Nucleus accumbens (tissue), 56 donors: ENCODE data around the gene ARHGEF9.
A peak's percentile ranks its signal among the peaks of the same experiment; 100 is the strongest.

Experiments used
- DNase-seq, 56 donors: peaks; one replicate each; lab custom pipeline; 2025; lab: John Stamatoyannopoulos, UW

The ARHGEF9 gene

DNA sequence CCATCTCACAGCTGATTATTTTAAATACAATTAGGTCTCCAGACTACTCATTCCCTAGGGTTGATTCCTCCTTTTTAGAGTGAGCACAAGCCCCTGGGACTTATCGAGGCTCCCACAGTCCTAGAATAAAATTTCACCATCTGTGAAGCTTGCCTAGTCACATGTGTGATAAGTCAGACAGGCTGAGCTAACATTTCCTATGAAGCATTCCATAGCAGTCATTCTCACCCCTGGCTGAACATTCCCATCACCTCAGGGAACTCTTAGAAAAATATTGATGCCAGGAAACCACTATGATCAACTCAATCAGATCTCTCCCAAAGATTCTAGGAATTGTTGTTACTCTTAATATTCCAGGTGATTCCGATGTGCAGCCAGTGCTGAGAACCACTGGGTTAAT is 37.7 kb downstream of the ARHGEF9 start:
- DNase-seq, result no peak

DNA sequence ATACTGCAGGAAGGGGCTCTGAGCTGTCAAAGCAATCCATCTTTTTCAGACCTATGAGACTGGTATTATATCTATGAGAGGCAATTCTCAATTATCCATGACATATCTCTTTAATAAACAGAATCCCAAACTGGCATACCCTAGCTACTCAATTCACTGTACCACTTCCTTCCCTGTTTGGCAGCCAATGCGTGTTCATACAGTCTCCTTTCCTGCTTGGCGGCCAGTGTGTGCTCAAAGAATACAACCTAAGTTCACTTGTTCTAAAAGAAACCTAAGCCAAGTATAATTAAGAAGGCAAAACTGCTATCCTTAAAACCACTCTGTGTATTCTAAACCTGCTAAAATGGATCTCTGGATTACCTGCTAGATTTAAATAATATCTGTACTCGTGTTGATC is 38.3 kb downstream of the ARHGEF9 start:
- no peak for DNase-seq

- no peak for DNase-seq
Observed at GRCh38 chrX:63746278-63746677, 38.7 kb downstream of the ARHGEF9 start.

- DNase-seq, result peak in 12 of 56 donors; percentile 1 to 23 (median 11)
Observed at GRCh38 chrX:63744850-63745394, 40.1 kb downstream of the ARHGEF9 start.

DNA sequence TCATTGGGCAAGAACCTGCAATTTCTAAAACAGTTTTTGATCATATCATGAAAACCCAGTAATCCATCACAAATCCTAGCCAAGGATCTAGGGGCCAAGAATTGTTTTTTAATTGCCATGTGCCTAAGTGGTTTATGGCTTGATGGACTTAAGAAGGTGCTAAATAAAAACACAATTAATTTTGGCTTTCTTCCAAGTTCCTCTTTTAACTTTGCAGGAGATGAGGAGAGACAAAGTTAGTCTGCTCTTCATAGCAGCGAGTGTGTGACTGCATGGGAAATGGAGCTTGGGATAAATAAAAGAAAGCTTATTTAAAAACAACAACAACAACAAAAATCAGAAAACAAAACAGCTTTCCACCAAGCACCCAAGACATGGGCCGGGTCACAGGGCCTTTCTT is 41.4 kb downstream of the ARHGEF9 start:
- no peak for DNase-seq

DNA sequence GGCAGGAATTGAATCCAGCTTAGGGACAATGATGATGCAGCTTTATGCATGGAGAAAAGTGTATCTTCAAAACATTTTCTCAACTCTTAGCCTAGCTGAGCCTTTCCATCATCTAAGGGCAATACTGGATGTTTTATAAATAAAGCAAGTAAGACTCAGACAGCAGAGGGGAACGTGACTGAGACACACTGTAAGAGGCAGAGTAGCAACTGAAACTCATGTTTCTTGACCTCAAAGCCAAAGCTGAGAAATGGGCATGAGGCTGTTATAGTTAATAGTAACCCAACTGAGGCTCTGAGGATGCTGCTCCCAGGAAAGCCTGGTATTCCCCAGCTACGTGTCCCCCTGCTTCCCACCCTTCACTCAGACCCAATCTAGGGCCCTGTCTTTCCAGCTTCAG is 44.6 kb downstream of the ARHGEF9 start:
- DNase-seq, result no peak

- DNase-seq, result no peak
Observed at GRCh38 chrX:63739885-63740284, 45.1 kb downstream of the ARHGEF9 start.

DNA sequence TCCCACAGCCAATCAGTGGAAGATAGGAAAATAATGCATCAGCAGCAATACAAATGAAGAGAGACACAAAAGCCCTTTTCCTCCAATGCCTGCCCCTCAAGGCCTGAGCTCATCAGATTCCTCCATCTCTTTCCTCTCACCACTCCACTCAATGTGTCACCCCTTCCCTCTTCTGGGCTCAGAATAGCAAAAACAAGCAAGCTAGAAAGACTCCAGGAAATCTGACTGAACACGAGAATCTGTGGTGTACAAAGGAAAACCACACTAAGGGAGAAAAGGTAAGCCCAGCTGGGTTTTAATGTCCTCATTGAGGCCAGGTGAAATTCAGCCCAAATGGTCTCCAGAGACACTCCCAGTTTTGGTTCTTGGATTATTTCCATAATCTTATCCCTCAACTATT is 46.3 kb downstream of the ARHGEF9 start:
- DNase-seq, result no peak

GRCh38 chrX:63737131-63737921 is 47.7 kb downstream of the ARHGEF9 start:
- DNase-seq, result no peak

DNA sequence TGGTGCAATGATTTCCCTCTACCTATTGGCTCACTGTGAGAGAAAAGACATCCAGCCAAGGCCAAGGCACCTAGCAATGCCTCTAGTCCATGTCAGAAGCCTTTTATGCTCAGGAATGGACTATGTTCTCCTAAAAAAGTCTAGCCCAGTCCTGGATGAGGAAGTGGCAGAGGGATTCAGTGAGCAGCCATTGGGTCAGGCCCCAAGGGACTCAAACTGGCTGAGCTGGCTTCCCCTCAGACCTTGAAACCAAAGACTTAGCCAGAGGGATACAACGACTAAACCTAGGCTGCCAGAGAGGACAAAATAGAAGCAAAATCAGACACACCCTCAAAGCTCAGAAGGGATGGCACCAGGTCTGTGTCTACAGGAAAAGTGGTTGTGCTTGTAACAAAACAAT is 49.1 kb downstream of the ARHGEF9 start:
- no peak for DNase-seq

GRCh38 chrX:63720293-63720692 is 64.7 kb downstream of the ARHGEF9 start:
- no peak for DNase-seq

- no peak for DNase-seq
Observed at GRCh38 chrX:63719633-63720032, 65.4 kb downstream of the ARHGEF9 start.

DNA sequence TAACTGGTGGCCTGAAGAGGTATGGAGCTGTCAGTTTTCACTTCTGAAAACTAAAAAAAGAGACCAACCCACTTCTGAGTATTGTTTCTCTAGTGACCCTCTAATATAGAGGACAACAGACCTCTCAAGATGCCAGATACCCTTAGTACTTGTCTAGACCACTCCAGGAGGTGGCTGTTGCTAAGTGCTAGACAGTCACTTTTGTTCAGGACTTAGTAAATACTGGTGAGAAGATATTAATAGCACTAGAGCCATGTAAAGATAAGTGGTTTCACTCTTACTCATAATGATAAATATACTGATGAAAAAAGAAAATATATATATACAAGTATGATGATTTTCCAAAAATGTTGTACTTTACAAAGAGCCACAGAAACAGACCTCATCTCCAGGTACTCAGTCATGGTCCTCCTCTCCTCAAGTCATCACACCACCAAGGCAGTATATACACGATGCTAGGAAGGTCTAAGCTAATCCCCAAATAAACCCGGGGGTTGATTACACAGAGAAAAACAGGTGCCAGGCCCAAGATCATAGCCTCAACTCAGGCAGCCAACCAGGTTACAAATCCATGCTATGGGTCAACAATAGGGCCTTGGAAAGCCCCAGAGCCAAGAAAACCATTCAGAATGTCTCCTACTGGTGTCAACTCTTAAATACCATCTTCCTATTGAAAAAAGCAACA is 66.9 kb downstream of the ARHGEF9 start:
- DNase-seq, result no peak

GRCh38 chrX:63713526-63713925 is 71.5 kb downstream of the ARHGEF9 start:
- DNase-seq, result peak in 3 of 56 donors; percentile 0 to 2 (median 2)

GRCh38 chrX:63708801-63709200 is 76.2 kb downstream of the ARHGEF9 start:
- no peak for DNase-seq

- DNase-seq, result no peak
Observed at GRCh38 chrX:63702556-63702955, 82.5 kb downstream of the ARHGEF9 start.

GRCh38 chrX:63686878-63687714 is 97.9 kb downstream of the ARHGEF9 start:
- no peak for DNase-seq

DNA sequence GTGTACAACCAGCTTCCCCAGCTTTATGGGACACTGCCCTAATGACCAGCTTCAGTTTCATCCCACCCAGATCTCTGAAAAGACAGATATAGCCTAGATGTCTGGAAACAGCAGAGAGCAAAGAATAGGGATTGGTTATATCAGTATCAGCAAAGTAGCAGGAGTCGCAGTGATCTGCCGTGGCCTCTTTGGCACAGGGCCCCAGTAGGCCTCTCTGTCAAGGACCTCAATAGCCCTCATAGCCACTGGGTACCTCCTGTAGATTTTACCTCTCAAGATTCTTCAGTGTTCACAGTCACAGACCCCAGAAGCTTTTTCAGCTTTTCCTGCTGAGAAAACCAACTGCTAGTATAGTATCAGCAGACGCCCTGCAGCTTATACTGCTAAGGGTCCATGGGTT is 104.6 kb downstream of the ARHGEF9 start:
- no peak for DNase-seq

DNA sequence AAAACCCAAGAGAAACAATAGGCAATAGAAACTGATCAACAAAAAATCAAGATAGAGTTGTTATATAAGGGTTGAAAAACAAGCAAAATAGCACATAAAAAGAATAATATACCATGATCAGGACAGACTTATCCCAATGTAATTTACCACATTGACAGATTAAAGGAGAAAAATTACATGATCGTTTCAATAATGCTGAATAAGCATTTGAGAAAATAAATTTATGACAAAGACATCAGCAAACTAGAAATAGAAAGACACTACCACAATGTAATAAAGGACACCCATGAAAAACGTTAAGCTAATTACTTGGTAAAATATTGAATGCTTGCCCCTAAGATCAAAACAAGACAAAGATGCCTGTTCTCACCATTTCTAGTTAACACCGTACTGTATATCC is 105.6 kb downstream of the ARHGEF9 start:
- DNase-seq, result no peak

GRCh38 chrX:63675716-63676115 is 109.3 kb downstream of the ARHGEF9 start:
- DNase-seq, result no peak

- peak in 2 of 56 donors; percentile 0 for DNase-seq
Observed at GRCh38 chrX:63673896-63674295, 111.1 kb downstream of the ARHGEF9 start.
